Cardiac fibroblast (primary cell): ENCODE measurements around the gene TEKTIP1.
"Not testable (repeated sequence)": the region's sequence is repeated elsewhere in the genome, so short reads cannot be mapped to it uniquely, and the experiment has no call there.

Experiments used
- DNase-seq, 2 donors: peaks; one replicate each; pipeline versions ENCODE4 v3.0.0 to v3.0.0-alpha.2; 2010; ENCODE audit warnings: low read depth in 2 of 2
- H3K4me3 ChIP-seq, 2 donors: replicated peaks in 1 of 2; 1 replicate in 1 of 2; 2 replicates in 1 of 2; pipeline ENCODE4 v1.5.1; 2011; ENCODE audit warnings: low read depth in 2 of 2, low read length in 2 of 2, mild to moderate bottlenecking in 2 of 2, moderate library complexity in 1 of 2
- CTCF ChIP-seq: IDR thresholded peaks from one replicate; pipeline ENCODE4 v1.5.1; 2011; ENCODE audit warnings: low read depth, mild to moderate bottlenecking, low read length, inconsistent platforms

Gene TEKTIP1

GRCh38 chr19:3563709-3564524 is 24.9 kb downstream of the TEKTIP1 start:
- DNase-seq: no peak
- TF ChIP-seq CTCF: no peak
- no peak overlapping the region for H3K4me3 ChIP-seq

- no peak for TF ChIP-seq CTCF
- peak in 1 of 2 donors; percentile 46 for DNase-seq
- no peak overlapping the region for H3K4me3 ChIP-seq
Observed at GRCh38 chr19:3565139-3565538, 26.2 kb downstream of the TEKTIP1 start.

GRCh38 chr19:3570042-3570441 is 31.1 kb downstream of the TEKTIP1 start:
- DNase-seq, H3K4me3 ChIP-seq: not testable (repeated sequence)

- TF ChIP-seq CTCF: no peak
- no peak for DNase-seq
- H3K4me3 ChIP-seq: no peak overlapping the region
Observed at GRCh38 chr19:3570606-3571011, 31.6 kb downstream of the TEKTIP1 start.

GRCh38 chr19:3572132-3572854 is 33.3 kb downstream of the TEKTIP1 start:
- peak overlapping the region; percentile 57 to 62 for H3K4me3 ChIP-seq
- DNase-seq: peak; percentile 100
- no peak for TF ChIP-seq CTCF

GRCh38 chr19:3572855-3573161 is 33.8 kb downstream of the TEKTIP1 start, which contains the start of gene HMG20B:
TSS of gene HMG20B (plus strand) at chr19:3572944. CDS start at chr19:3573310, 366 bp downstream.
- no peak for DNase-seq
- TF ChIP-seq CTCF: no peak
- peak within 1 kb of the TSS; percentile 88 to 95 for H3K4me3 ChIP-seq

- H3K4me3 ChIP-seq: peak overlapping the region; percentile 88 to 95
- no peak for TF ChIP-seq CTCF
- no peak for DNase-seq
Observed at GRCh38 chr19:3573162-3573857, 34.3 kb downstream of the TEKTIP1 start.
